WTC11 (cell line): ENCODE data around the gene KHSRP. TPM values are rescaled to one million over a fixed set of nuclear protein-coding genes. Genes with fewer than 3 reads are reported as not detected.
A peak's percentile ranks its signal among the peaks of the same experiment; 100 is the strongest.

Source experiments
- ATF1 ChIP-seq: sonication (generic); formaldehyde crosslinking; IDR thresholded peaks from 2 replicates; pipeline ENCODE4 v1.8.1; 2023; ENCODE audit warnings: mild to moderate bottlenecking, moderate library complexity, missing genetic modification reagents
- ATF3 ChIP-seq: sonication (generic); formaldehyde crosslinking; conservative IDR thresholded peaks from 2 replicates; pipeline ENCODE4 v1.8.1; 2022; ENCODE audit warnings: mild to moderate bottlenecking, missing genetic modification reagents
- CBFB ChIP-seq: sonication (generic); formaldehyde crosslinking; IDR thresholded peaks from 2 replicates; pipeline ENCODE4 v1.8.1; 2022; ENCODE audit warnings: mild to moderate bottlenecking, low read depth, missing genetic modification reagents
- CDX4 ChIP-seq: fragments of 250-450 bp; sonication (Bioruptor Pico); IDR thresholded peaks from 2 replicates; pipeline ENCODE4 v1.9.0; 2021; ENCODE audit warnings: moderate library complexity, mild to moderate bottlenecking, inconsistent platforms, borderline replicate concordance
- E2F1 ChIP-seq: sonication (generic); formaldehyde crosslinking; IDR thresholded peaks from 2 replicates; pipeline ENCODE4 v1.8.0; 2022; ENCODE audit warnings: mild to moderate bottlenecking, missing genetic modification reagents
- ESRRA ChIP-seq: sonication (generic); formaldehyde crosslinking; IDR thresholded peaks from 2 replicates; pipeline ENCODE4 v1.8.1; 2022; ENCODE audit warnings: mild to moderate bottlenecking, missing genetic modification reagents, borderline replicate concordance
- FOXK1 ChIP-seq: sonication (generic); formaldehyde crosslinking; IDR thresholded peaks from 2 replicates; pipeline ENCODE4 v1.8.0; 2022; ENCODE audit warnings: mild to moderate bottlenecking, moderate library complexity, missing genetic modification reagents
- IRF1 ChIP-seq: sonication (generic); formaldehyde crosslinking; IDR thresholded peaks from 2 replicates; pipeline ENCODE4 v1.8.0; 2023; ENCODE audit warnings: missing genetic modification reagents
- JAZF1 ChIP-seq: fragments of 250-450 bp; sonication (Bioruptor Pico); IDR thresholded peaks from 2 replicates; pipeline ENCODE4 v1.9.0; 2021; ENCODE audit warnings: moderate library complexity, mild to moderate bottlenecking, inconsistent platforms
- MLX ChIP-seq: sonication (generic); formaldehyde crosslinking; IDR thresholded peaks from 2 replicates; pipeline ENCODE4 v1.8.1; 2023; ENCODE audit warnings: mild to moderate bottlenecking, missing genetic modification reagents, moderate library complexity
- MYBL2 ChIP-seq: sonication (generic); formaldehyde crosslinking; IDR thresholded peaks from 2 replicates; pipeline ENCODE4 v1.8.1; 2023; ENCODE audit warnings: mild to moderate bottlenecking, moderate library complexity, missing genetic modification reagents
- NR2C2 ChIP-seq: sonication (generic); formaldehyde crosslinking; IDR thresholded peaks from 2 replicates; pipeline ENCODE4 v1.8.0; 2022; ENCODE audit warnings: mild to moderate bottlenecking, missing genetic modification reagents
- OVOL2 ChIP-seq: fragments of 250-450 bp; sonication (Bioruptor Pico); IDR thresholded peaks from 2 replicates; pipeline ENCODE4 v1.9.0; 2021; ENCODE audit warnings: mild to moderate bottlenecking, borderline replicate concordance
- PRDM15 ChIP-seq: sonication (generic); formaldehyde crosslinking; IDR thresholded peaks from 2 replicates; pipeline ENCODE4 v1.8.0; 2022; ENCODE audit warnings: missing genetic modification reagents
- PRRX2 ChIP-seq: fragments of 250-450 bp; sonication (Bioruptor Pico); IDR thresholded peaks from 2 replicates; pipeline ENCODE4 v1.8.0; 2021; ENCODE audit warnings: mild to moderate bottlenecking
- SMAD3 ChIP-seq: sonication (generic); formaldehyde crosslinking; IDR thresholded peaks from 2 replicates; pipeline ENCODE4 v1.8.0; 2022; ENCODE audit warnings: missing genetic modification reagents, mild to moderate bottlenecking, borderline replicate concordance
- STAT6 ChIP-seq: sonication (generic); formaldehyde crosslinking; conservative IDR thresholded peaks from 2 replicates; pipeline ENCODE4 v1.8.1; 2023; ENCODE audit warnings: mild to moderate bottlenecking, low read depth, missing genetic modification reagents, moderate library complexity
- TEAD1 ChIP-seq: sonication (generic); formaldehyde crosslinking; IDR thresholded peaks from 2 replicates; pipeline ENCODE4 v1.8.0; 2022; ENCODE audit warnings: mild to moderate bottlenecking, missing genetic modification reagents
- ZNF219 ChIP-seq: sonication (generic); formaldehyde crosslinking; IDR thresholded peaks from 2 replicates; pipeline ENCODE4 v1.8.0; 2023; ENCODE audit warnings: missing genetic modification reagents, mild to moderate bottlenecking, borderline replicate concordance
- ZNF263 ChIP-seq: sonication (generic); formaldehyde crosslinking; IDR thresholded peaks from 2 replicates; pipeline ENCODE4 v1.8.1; 2022; ENCODE audit warnings: low read depth, mild to moderate bottlenecking, moderate library complexity, missing genetic modification reagents
- ZNF281 ChIP-seq: sonication (generic); formaldehyde crosslinking; IDR thresholded peaks from 2 replicates; pipeline ENCODE4 v1.8.0; 2023; ENCODE audit warnings: mild to moderate bottlenecking, missing genetic modification reagents
- total RNA-seq: library from RNA; stranded (reverse); gene quantifications from 3 replicates; pipeline ENCODE4 v1.2.3, GENCODE V29; 2021

KHSRP gene
- total RNA-seq, 1 experiment from 2014 or later: 572 TPM

- no peak for TF ChIP-seq ZNF263
- peak; percentile 93 for TF ChIP-seq ZNF281 (CRISPR knock-in tag)
- no peak for TF ChIP-seq MLX
- no peak for TF ChIP-seq STAT6 (CRISPR knock-in tag)
- TF ChIP-seq ATF1 (CRISPR knock-in tag): no peak; the same call in 1 of the 2 replicates
- TF ChIP-seq PRRX2 (CRISPR knock-in tag): no peak
- peak; percentile 96; the same call in 1 of the 2 replicates for TF ChIP-seq ZNF219 (CRISPR knock-in tag)
- TF ChIP-seq TEAD1 (CRISPR knock-in tag): peak; percentile 97
- TF ChIP-seq MYBL2 (CRISPR knock-in tag): peak; percentile 90
- peak; percentile 89 for TF ChIP-seq ATF3
- TF ChIP-seq E2F1 (CRISPR knock-in tag): peak; percentile 96
- TF ChIP-seq OVOL2: no peak
- peak; percentile 64; the same call in 1 of the 2 replicates for TF ChIP-seq PRDM15 (CRISPR knock-in tag)
- TF ChIP-seq CBFB (CRISPR knock-in tag): no peak
- no peak for TF ChIP-seq CDX4 (CRISPR knock-in tag)
- TF ChIP-seq IRF1: peak; percentile 95
- no peak for TF ChIP-seq JAZF1 (CRISPR knock-in tag)
- TF ChIP-seq ESRRA (CRISPR knock-in tag): peak; percentile 92; the same call in 1 of the 2 replicates
- peak; percentile 89 for TF ChIP-seq NR2C2 (CRISPR knock-in tag)
- TF ChIP-seq SMAD3 (CRISPR knock-in tag): peak; percentile 95
- peak; percentile 93 for TF ChIP-seq FOXK1
Observed at GRCh38 chr19:6424939-6425731, 524 bp upstream of the KHSRP start (continued).
